GM18868 (cell line): ENCODE measurements around the gene SSBP3.

Experiments used
- ATAC-seq: cut with Tn5 transposase; IDR thresholded peaks from one replicate; pipeline ENCODE4 v1.9.1; 2021; ENCODE audit warnings: mild to moderate bottlenecking, moderate library complexity; ENCODE audit not compliant: unreplicated experiment

Gene SSBP3

DNA sequence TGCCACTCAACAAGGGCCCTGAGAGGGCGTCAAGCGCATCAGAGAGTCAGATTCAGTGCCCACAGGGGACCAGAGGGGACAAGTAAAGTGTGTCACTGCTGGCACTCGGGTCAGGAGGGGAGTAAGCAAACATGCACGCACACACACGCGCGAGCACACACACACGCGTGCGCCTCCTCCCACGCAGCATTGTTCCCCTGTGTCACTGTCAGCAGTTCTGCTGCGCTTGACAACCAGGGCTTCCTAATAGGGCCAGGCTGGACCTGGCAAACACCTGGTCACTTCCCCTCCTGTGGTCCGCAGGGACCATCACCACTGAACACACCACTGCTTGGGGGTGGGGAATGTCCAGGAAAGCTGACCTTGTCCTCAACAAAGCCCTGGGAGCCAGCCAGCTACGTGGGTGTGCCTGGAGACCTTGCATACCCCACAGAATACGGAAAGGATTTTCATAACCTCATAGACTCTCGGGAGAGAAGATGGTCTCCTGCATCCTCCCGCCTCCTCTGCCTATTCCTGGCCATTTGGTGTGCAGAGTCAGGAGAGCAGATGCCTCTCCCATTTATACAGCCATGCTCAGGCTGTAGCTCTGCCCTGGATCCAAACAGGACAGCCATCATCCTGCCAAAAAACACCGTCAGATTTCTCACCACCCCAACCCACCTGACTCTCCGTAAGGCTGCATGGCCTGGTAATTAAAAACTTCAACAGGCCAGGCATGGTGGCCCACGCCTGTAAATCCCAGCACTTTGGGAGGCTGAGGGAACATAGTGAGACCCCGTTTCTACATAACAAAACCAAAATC, 73.2 kb downstream of the SSBP3 start:
- no peak for ATAC-seq

DNA sequence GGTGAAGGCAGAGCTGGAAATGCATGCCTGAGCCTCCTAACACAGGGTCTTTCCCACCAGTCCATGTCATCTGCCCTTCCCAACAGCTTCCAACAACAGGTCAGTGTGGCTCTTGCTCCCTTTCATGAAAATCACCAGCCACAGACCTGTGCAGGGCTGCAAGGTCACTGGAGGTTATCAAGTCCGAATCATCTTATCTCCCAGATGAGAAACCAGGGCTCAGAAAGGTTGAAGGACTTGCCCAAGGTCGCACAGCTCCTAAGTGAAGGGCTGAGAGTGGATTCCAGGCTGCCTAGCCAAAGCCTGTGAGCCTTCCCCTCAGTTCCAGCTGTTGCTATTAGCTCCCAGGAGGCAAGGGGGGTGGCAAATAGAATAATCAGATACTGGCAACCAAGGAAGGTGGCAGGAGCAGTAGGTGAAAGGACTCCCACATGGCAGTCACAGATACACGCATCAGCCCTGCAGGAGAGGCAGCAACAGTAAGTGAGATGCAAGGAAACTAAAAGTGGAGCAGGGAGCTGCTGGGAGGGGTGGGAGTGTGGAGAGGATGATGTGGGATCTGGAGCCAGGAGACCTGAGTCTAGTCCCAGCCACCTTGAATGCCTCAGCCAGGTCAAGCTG, 74.2 kb downstream of the SSBP3 start:
- no peak for ATAC-seq

DNA sequence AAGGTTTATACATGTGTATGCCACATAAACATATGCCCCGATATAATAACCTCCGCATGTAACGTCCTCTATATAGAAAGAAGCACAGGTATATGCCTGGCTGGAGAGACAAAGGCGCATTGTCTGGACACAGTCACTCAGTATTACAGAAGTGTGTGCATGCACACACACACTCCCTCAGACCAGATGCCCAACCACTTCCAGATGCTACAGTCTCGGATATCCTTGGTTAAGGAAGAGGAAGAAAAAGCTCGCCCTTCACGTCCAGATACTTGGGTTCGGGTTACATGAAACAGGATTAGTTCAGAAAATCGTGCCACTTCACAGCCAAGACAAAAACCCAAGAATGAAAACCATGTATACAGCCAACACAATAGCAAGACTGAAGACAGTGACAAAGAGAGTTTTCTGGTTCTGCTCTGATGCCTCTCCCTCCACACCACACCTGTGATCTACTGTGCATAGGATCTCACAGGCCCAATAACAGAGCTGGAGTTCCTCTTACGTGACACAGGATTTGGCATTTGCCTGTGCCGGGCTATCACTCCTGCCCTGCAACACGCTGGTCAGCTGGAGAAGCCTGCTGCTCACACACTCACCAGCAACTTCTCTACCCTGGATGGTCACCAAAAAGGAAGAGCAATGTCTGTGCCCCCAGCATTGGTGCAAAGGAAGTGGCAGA, 75.0 kb downstream of the SSBP3 start:
- no peak for ATAC-seq

DNA sequence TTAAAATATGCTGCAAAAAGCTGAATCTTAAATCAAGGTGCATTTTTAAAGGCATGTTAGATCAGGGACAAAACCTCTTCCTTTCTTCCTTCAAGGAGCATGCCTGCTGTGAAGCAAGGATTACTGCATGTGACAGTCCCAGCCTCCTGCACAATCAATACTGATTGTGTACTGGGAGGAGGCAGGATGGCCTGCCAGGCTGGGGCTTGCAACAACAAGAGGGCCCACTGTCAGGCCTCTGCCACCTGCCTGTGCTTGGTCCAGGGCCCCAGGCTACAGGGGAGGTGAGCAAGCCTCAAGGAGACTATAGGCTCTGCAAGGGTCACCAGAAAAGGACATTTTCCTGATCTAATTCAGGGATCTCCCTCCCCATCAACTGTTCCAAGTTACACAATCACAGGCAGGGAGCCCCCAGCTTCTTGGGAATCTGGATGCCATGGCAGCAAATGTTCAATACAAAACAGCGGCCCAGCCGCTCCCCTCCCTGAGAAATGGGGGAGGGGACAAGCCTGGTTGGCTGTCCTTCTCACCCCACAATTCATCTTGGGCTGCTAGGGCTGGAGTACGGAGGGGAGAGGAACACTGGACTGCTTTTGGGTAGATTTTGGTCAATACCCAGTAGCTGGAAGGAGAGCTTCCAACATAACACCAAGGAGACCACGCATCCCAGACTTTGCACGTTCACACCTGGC, 76.7 kb downstream of the SSBP3 start:
- no peak for ATAC-seq

DNA sequence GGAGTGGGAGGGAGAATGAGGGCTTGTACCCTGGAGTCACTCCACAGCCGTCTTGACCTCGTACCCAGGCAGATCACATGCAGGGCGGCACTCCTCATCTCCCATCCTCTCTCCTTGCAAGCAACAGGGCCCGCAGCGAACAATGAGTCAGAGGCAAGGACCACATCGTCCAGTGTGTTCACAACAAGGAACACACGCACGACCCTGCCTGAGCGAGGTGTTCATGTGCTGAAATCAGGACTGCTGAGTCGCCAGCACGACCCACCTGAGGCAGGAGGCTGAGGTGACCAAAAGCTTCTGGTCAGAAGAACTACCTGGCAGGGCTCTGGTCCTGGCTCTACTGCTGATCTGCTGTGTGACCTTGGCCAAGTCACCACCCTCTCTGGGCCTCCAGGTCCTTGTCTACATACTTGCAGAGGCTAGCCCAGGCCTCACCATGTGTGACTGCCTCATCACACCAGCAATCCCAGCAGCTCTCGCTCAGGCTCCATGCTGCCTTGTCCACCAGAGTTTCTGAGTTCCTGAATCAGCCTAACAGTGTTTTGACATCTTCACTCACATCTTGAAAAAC, 78.0 kb downstream of the SSBP3 start:
- ATAC-seq = no peak

DNA sequence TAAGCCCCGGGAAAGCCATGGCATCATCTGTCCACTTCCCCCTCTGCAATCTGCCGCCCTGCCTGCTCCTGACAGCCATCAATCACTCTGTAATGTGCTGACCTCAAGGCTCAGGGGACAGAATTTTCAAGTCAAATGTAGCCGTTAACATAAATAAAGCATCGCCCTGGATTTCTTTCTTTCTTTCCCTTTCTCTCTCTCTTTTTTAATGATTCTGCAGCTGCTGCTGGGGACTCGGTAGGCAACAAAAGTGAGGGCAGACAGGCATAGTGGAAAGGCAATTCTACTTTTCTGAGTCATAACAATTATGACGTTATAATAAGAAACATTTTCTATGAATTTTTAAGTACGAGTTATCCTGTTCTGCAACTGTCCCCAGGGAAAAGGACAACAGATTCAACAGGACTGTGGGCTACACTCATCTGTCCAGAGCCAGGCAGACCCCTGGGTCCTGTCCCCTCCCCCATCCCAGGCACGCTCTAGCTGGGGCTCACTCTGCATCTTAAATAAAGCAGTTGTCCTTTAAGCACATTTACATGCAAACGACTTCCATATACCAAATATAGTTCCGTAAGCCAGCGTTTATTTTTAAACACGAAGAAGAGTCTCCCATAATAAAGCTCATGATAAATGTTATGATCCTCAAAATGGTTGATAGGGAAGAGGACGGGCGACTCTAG, 78.7 kb downstream of the SSBP3 start:
- no peak for ATAC-seq

DNA sequence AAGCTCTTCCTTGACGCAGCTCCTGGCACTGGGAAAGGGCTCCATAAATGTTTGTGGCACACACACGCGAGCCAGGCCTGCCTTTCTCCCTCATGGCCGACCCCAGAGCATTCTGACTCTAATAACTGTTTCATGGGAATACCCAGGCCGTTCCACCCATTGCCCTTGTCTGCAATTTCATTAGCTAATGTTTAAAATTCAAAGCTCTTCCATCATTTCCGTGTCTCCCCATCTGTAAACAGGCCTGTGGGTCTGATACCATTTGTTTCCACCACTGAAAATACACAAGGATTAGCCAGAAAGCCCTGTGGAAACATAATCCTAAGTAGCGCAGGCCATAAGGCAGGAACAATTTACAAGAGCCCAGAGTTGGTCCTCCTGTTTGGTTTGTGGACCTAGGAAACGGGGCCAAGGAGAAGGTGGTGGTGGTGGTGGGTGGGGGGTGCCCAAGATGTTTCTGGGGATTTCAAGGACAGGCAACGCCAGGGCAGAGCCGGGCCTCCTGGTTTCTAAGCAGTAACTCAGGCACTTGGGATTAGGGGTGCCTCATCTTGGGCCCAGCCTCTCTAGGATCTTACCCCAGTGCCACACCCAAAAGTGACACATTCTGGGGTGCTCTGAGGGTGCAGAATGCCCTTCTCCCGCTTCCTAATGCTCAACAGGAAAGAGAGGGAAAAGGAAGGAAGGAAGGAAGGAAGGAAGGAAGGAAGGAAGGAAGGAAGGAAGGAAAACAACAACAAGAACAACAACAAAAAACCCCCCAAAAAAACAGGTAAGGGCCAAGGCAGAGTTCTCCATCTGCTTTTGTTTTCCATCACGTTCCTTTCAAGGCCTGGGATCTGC, 79.4 kb downstream of the SSBP3 start:
- no peak for ATAC-seq

DNA sequence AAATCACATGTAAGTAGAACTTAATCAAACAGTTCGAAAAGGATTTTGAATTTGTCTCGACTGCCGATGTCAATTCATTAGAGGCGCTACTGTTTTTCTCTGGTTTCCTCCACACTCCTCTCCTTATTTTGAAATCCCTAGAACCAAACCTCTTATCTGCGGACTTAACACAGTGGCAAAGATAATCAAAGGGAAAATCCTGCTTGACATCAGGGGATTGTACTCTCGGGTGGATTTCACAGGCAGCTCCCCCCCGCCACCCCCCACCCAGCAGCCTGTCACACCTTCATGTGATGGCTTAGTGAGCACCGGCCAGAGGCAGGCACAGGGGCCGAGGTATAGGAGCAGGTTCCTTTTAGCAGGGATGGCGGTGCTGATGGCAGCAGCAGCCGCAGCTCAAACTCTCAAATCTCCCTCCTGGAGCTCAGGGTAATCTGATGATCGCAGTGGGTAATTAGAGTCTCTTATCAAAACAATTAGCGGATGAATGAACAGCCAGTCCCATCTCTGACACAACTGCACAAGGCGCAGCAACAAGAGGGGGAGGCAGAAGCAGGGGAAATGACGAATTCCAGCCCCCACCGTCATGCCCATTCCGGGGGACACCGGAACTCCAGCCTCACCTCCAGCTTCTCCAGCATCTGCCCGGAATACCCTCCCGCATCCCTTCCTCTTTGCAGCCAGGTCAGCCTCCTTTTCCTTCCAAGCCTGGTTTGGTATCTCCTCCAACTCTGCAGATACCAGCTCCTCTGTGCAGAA, 80.3 kb downstream of the SSBP3 start:
- no peak for ATAC-seq

DNA sequence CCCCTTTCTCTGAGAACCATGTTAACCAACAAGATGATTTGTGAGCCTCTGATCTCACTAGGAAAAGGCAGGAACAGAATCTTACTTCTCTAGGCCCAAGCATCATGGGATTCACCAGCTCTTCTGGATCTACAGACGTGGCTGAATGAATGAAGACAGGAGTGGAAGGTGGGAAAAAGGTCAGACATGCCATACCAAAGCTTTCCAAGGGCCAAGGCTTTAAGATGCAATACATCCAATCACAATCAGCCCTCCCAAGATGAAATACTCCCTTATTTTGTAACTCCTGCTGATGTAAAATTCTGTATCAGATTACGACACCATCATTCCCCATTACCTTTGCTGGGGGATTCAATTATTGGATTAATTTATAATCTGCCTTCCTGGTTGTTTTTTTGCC, 80.9 kb downstream of the SSBP3 start:
- ATAC-seq = no peak

DNA sequence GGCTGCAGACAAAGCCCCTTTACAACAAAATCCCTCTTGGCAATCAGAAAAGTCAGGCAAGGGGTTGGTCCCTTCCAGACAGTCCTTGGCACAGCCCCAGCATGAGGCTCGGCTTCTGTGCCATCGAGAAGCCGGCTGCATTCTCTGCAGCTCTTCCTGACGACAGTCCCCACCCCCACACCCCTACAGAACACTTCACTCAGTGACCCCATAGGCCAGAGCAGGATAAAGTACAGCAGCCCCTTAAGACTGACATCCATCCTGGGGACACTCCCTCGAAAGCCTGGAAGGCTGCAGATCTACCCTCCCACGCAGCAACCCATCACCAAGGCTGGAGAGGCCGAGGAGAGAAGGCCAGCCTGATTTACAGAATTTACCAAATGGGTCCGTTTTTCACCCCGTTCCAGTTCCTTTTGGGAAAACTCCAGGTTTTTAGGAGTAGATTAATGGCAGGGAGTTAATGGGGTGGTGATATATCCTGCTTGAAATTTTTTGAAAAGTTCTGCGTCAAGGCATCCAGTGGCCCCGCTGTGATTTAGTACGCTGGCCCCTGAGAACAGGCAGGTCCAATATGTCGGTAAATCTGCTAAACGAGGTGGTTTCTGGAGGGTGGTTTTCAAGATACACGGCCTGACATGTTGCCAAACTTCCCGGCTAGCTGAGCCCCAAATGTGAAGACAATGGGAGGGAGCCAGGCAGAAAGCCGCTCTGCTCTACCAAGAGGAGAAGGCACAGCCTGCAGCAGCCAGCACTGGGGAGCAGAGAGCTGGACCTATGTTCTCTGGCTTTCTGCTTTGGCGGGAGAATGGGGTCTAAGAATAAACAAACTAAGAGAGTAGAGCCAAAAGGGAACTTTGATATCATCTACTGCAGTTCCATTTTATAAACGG, 81.7 kb downstream of the SSBP3 start:
- ATAC-seq = no peak

DNA sequence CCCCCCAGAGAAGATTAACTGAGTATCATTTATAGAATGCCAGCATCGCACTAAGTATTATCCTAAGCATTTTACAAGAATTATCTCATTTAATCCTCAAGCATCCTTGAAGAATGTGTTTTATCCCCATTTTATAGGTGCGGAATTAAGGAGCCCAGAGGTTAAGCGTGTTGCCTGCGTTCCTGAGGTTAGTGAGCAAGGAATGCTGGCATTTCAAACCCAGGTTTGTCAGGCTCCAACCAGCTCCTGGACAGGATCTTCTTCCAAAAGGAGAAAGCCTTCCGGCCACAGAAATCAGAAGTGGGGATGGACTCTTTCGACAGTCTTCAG, 82.3 kb downstream of the SSBP3 start:
- no peak for ATAC-seq

DNA sequence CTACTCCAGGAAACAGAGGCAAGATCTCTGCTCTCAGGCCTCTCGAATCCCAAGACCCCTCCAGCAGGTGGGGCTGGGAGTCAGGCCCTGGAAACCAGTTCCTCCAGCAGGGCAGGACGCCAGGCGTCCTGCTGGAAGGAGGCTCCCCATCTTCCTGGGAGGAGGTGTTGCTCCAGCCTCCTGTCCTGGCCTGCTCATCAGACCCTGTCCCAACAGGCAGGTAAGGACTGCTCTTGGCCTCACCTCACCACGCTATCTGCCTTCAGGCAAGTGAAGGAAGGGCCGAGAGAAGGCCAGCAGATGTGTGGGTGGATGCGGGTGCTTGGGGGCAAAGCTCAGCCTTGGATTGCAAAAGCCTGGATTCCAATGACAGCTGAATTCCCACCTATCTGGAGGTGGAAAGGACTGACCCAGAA, 82.9 kb downstream of the SSBP3 start:
- no peak for ATAC-seq

DNA sequence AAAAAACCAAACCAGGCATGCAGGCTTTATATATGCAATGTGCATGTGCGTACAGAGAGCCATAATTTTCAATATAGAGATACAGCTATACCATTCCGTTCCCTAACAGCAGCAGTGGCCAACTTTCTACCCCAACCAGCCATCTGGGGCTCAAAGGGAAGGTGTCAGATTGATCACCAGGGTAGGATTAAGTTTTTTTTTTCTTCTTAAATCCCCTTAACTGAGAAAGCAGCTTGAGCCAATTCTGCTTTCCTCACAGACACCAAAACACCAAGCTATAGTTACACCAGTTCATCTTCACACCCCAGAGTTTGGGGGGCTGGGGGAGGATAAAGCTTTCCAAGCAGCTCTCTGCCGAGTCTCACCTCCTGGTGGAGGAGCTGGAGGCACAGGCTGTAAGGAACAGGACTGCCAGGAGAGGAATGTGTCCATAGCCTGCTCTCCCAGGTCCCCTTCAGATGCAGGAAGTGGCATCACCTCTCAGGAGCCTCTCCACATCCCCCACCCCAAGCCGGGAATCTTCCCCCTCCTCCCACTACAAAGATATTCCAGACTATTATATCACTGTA, 87.9 kb downstream of the SSBP3 start:
- ATAC-seq = no peak

DNA sequence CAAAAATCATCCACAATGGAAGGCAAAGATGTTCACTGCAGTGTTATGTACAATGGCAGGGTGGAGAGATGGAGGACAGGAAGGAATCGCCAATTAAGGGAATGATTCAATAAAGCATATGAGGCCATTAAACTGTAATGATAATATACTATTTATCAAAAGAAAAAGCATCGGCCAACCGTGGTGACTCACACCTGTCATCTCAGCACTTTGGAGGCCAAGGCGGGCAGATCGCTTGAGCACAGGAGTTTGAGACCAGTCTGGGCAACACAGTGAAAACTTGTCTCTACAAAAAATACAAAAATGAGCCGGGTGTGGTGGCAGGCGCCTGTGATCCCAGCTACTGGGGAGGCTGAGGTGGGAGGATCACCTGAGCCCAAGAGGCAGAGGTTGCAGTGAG, 89.1 kb downstream of the SSBP3 start:
- ATAC-seq = no peak

DNA sequence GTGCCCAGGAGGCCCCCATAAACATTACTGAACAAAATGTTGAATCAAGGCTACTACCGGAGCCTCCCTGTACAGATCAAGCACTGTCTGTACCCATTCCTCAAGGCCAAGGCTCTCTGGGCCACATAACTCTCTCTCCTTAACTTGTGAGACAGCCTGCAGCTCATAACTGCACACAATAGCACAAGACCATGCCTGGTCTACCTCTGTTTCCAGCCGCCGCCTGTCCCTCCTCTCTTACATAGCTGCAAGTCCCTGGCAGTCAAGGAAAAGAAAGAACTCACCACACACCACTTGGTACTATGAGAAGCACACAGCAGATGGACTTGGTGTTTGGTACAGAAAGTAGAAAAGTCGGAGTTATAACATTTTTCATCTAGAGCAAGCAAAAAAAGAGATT, 91.1 kb downstream of the SSBP3 start:
- no peak for ATAC-seq

DNA sequence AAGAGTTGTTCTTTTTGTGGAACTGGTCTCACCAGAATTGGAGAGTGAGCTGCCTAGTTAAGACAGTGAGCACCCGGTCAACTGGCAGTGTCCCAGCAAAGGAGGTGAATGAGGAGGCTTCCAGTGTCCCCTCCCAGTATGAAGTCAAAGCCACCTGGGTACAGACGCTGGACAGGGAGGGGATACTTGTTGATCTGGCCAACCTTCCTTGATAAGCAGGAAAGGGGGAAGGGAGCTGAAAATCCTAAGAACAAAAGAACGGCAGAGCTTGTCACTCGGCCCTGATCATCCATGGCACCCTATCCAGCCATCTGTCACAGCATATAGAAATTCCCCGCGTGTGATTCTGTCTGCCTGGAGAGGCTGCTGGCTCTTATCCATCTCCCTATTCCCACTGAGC, 91.5 kb downstream of the SSBP3 start:
- no peak for ATAC-seq

DNA sequence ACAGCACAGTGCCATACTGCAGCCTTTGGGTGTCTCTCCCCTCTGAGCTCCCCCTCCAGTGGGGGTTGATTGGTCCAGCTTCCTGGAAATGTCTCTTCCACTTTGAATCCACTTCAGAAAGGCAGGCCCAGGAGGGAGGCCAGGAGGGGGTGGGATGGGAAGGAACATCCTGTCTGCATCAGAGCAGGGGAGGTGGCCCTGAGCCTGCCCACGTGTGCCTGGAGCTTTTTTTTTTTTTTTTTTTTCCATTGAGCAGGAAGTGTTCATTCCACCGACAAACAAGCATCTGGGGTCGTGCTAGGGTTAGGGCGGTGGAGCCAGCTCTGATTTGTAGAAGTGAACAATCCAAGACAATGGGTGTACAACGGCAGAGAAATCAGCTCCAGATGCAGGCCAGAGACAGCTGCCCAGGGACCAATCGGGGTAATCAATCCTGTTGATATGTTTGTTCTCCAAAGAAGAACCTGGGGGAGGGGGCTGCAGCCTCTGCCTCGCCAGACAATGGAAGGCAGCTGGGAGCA, 93.3 kb downstream of the SSBP3 start:
- ATAC-seq = no peak

DNA sequence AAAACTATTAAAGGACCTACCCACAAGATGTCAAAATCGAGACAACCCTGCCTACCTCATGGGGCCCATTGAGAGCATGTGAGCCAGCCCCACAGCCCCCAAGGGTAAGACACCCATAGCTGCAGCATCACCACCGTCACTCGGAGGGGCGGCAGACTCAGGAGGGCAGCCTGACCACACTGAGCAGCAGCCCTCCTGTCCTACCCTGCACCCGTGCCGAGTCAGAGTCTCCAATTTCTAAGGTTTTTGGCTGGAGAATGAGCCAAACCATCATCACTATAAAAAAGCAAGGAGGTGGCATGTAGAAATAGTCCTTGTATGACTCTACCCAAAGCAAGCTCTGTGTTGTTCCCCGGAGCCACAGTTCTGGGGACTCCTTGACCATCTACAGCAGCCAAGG, 94.7 kb downstream of the SSBP3 start:
- no peak for ATAC-seq
